ENCODE measurements around the gene SLC26A8.

GRCh38 chr6:36061236-36061635 is 36.8 kb upstream of the SLC26A8 start:
- TF ChIP-seq, protein P1, sequence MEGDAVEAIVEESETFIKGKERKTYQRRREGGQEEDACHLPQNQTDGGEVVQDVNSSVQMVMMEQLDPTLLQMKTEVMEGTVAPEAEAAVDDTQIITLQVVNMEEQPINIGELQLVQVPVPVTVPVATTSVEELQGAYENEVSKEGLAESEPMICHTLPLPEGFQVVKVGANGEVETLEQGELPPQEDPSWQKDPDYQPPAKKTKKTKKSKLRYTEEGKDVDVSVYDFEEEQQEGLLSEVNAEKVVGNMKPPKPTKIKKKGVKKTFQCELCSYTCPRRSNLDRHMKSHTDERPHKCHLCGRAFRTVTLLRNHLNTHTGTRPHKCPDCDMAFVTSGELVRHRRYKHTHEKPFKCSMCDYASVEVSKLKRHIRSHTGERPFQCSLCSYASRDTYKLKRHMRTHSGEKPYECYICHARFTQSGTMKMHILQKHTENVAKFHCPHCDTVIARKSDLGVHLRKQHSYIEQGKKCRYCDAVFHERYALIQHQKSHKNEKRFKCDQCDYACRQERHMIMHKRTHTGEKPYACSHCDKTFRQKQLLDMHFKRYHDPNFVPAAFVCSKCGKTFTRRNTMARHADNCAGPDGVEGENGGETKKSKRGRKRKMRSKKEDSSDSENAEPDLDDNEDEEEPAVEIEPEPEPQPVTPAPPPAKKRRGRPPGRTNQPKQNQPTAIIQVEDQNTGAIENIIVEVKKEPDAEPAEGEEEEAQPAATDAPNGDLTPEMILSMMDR (IDR thresholded peaks at IDR 0.05) = no peak
- no peak for TF ChIP-seq EP300 (IDR thresholded peaks at IDR 0.05)
- TF ChIP-seq POLR2A (IDR thresholded peaks at IDR 0.05) = no peak

All from stomach (tissue), 4 donors.